Esophagus muscularis mucosa (tissue), 4 donors: ENCODE data around the gene CYP3A4. TPM values are rescaled to one million over a fixed set of nuclear protein-coding genes. Genes with fewer than 3 reads are reported as not detected.

ENCODE experiments used
- DNase-seq: peaks from one replicate; pipeline ENCODE4 v3.0.0-alpha.2; 2017; ENCODE audit errors: extremely low spot score
- H3K27ac ChIP-seq, 4 donors: fragments of 200-600 bp; sonication (generic); replicated peaks in 1 of 4; 1 replicate in 3 of 4; 2 replicates in 1 of 4; pipeline ENCODE4 v1.5.1; 2016 to 2019; ENCODE audit warnings: mild to moderate bottlenecking in 1 of 4
- H3K27me3 ChIP-seq, 4 donors: fragments of 200-600 bp; sonication (generic); one replicate each; pipeline versions ENCODE4 v1.5.1 to v1.6.0; 2016 to 2019
- H3K36me3 ChIP-seq, 4 donors: fragments of 200-600 bp; sonication (generic); one replicate each; pipeline ENCODE4 v1.5.1; 2016 to 2019
- H3K4me1 ChIP-seq, 4 donors: fragments of 200-600 bp; sonication (generic); one replicate each; pipeline ENCODE4 v1.5.1; 2016 to 2019
- H3K4me3 ChIP-seq, 4 donors: fragments of 200-600 bp; sonication (generic); 1 replicate in 2 of 4; 2 replicates in 2 of 4; pipeline ENCODE4 v1.5.1; 2016 to 2019; ENCODE audit warnings: mild to moderate bottlenecking in 4 of 4, moderate library complexity in 1 of 4
- H3K9me3 ChIP-seq, 4 donors: fragments of 200-600 bp; sonication (generic); 1 replicate in 3 of 4; 2 replicates in 1 of 4; pipeline ENCODE4 v1.5.1; 2016 to 2019
- EP300 ChIP-seq: sonication (generic); formaldehyde crosslinking; IDR thresholded peaks from one replicate; pipeline ENCODE4 v1.6.1; 2017; ENCODE audit warnings: antibody characterized with exemption
- POLR2A ChIP-seq: fragments of 450-650 bp; IDR thresholded peaks from one replicate; pipeline ENCODE4 v1.6.1; 2017; ENCODE audit warnings: antibody characterized with exemption, moderate library complexity, mild to moderate bottlenecking, low read depth
- POLR2AphosphoS5 ChIP-seq, 2 donors: sonication (generic); formaldehyde crosslinking; IDR thresholded peaks; one replicate each; pipeline ENCODE4 v1.6.1; 2017; ENCODE audit warnings: antibody characterized with exemption in 2 of 2
- WGBS: methylation state at CpG from one replicate; pipeline ENCODE4 v1.1.5; 2018; 5-methylcytosine and 5-hydroxymethylcytosine counted together
- intact Hi-C: fragments of 100-400 bp; cut with DNase I; formaldehyde crosslinking; loops from one replicate; pipeline ENCODE4 v1.15.1; 2023
- total RNA-seq, 4 donors: library from RNA; depleted of rRNA; stranded (reverse); fragments of >200 nt; gene quantifications; one replicate each; pipeline versions ENCODE4 v1.1.0 to v1.2.1, GENCODE V29; 2016
- TF ChIP-seq, protein P1 (sequence below), 3 experiments: fragments of 200-600 bp in 2 of 3; fragments of 450-650 bp in 1 of 3; sonication (generic) in 2 of 3; IDR thresholded peaks; one replicate each; pipeline ENCODE4 v1.5.1; 2017 to 2019; ENCODE audit warnings: antibody characterized with exemption in 3 of 3, mild to moderate bottlenecking in 2 of 3, moderate library complexity in 1 of 3

The CYP3A4 gene
- total RNA-seq, 4 donors from 2014 or later: not detected

DNA sequence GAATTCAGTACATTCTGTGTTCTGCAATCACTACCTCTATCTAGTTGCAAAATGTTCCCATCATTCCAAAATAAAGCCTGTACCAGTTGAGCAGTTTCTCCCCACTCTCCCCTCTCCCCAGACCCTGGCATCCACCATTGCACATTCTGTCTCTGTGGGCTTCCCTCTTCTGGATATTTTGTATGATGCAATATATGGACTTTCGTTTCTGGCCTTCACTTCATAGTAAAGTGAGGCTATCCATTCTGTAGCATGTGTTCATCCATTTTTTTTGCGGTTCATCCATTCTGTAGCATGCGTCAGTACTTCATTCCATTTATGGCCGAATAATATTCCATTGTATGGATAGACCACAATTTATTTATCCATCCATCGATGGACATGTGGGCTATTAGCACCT is 9.5 kb upstream of the CYP3A4 start:
- H3K4me3 ChIP-seq: no peak overlapping the region

DNA sequence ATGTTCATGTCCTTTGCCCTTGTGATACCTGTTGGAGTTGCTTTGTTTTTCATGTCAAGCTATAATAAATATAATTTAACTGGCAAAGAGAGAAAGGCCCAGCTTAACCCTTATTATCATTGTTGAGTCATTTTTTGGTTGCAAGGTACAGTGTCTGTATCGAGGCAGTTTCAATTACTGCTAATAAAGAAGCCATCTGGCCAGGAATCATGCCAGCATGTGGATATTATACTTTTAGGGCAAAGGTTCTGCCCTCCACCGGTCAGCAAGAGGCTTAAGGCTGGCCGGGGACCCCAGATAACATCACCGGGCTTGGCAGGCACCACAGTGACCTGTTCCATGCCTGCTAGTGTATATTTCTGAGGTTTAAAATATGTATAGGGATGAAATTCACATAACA is 9.0 kb upstream of the CYP3A4 start:
- TF ChIP-seq, protein P1, sequence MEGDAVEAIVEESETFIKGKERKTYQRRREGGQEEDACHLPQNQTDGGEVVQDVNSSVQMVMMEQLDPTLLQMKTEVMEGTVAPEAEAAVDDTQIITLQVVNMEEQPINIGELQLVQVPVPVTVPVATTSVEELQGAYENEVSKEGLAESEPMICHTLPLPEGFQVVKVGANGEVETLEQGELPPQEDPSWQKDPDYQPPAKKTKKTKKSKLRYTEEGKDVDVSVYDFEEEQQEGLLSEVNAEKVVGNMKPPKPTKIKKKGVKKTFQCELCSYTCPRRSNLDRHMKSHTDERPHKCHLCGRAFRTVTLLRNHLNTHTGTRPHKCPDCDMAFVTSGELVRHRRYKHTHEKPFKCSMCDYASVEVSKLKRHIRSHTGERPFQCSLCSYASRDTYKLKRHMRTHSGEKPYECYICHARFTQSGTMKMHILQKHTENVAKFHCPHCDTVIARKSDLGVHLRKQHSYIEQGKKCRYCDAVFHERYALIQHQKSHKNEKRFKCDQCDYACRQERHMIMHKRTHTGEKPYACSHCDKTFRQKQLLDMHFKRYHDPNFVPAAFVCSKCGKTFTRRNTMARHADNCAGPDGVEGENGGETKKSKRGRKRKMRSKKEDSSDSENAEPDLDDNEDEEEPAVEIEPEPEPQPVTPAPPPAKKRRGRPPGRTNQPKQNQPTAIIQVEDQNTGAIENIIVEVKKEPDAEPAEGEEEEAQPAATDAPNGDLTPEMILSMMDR (IDR thresholded peaks at IDR 0.05): no peak
- TF ChIP-seq EP300: no peak
- intact Hi-C loops: no loop called here
- H3K27me3 ChIP-seq: no peaks in the 10 kb centered on the region
- H3K4me3 ChIP-seq: no peak overlapping the region
- 69% methylated on average over 4 of the region's 4 CpGs for WGBS
- no peaks in the 10 kb centered on the region for H3K4me1 ChIP-seq
- no peaks in the 10 kb centered on the region for H3K9me3 ChIP-seq
- H3K27ac ChIP-seq: no peak overlapping the region
- H3K36me3 ChIP-seq: no peaks in the 10 kb centered on the region
- DNase-seq: no peak

More for the DNA sequence above, 9.5 kb upstream of the CYP3A4 start:
- TF ChIP-seq POLR2AphosphoS5 (IDR thresholded peaks at IDR 0.05): no peak
- no peak for TF ChIP-seq EP300
- TF ChIP-seq, protein P1 (IDR thresholded peaks at IDR 0.05): no peak
- no peak for TF ChIP-seq POLR2A
- H3K36me3 ChIP-seq: no peaks in the 10 kb centered on the region
- DNase-seq: no peak
- no peaks in the 10 kb centered on the region for H3K4me1 ChIP-seq
- H3K27me3 ChIP-seq: no peaks in the 10 kb centered on the region
- no peak overlapping the region for H3K27ac ChIP-seq
- WGBS: 91% methylated on average over 5 of the region's 5 CpGs
- no peaks in the 10 kb centered on the region for H3K9me3 ChIP-seq
- intact Hi-C loops: no loop called here

DNA sequence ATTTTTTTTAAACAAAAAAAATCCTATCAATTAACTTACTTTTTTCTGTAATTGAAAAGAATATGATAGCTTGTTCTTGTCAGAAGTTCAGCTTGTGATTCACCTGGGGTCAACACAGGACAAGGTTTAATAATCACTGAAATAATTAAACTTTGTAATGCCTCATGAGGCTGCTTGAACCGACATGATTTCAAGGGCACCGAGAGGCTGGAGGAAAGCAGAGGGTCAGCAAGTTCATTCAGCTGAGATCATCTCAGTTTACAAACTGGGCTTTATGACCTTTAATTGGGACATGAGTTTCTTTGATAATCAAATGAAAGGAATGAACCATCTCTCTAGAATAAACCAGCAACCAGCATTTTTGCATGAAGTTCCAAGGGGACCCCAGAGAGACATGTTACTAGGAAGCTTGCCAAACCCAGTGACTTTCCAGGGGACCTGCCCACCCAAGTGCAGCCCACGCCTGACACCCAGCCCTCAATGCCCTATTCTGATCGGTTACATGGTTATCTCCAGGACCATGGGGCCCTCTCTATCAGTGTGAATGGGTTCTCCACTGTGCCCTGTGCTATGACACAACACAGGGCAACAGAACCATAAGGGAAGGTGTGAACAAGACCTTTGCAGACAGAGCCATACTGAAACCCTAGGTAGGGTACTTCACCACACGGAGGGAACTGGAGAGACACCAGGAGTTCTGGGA is 7.8 kb upstream of the CYP3A4 start:
- no peaks in the 10 kb centered on the region for H3K27me3 ChIP-seq
- H3K27ac ChIP-seq: no peak overlapping the region
- intact Hi-C loops: no loop called here
- H3K4me3 ChIP-seq: no peak overlapping the region
- 80% methylated on average over 3 of the region's 5 CpGs for WGBS
- no peaks in the 10 kb centered on the region for H3K36me3 ChIP-seq
- H3K9me3 ChIP-seq: no peaks in the 10 kb centered on the region
- no peaks in the 10 kb centered on the region for H3K4me1 ChIP-seq
- DNase-seq: no peak
- no peak for TF ChIP-seq POLR2AphosphoS5 (IDR thresholded peaks at IDR 0.05)
- no peak for TF ChIP-seq EP300
- no peak for TF ChIP-seq POLR2A
- TF ChIP-seq, protein P1 (IDR thresholded peaks at IDR 0.05): no peak

DNA sequence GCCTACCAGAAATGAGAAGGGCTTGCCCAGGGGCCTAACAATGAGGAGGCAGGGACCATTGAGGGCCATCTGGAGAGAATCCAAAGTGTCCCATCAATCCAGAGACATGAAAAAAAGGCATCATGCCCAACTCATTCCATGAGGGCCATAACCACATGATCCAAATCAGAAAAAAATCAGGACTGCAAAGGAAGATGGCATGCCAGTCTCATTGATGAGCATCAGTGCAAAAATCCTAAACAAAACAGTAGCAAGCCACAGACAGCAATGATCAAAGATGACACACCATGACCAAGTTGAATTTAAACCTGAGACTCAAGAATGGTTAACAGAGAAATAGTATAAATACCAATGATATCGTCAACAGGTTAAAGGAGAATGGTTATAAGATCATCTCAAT is 7.0 kb upstream of the CYP3A4 start:
- Histone ChIP-seq H3K36me3 (no peaks in the 10 kb centered on the region), H3K4me3 (no peak overlapping the region), H3K27ac (no peak overlapping the region), H3K4me1 (no peaks in the 10 kb centered on the region), H3K27me3 (no peaks in the 10 kb centered on the region), H3K9me3 (no peaks in the 10 kb centered on the region)
- TF ChIP-seq EP300: no peak
- TF ChIP-seq POLR2AphosphoS5 (IDR thresholded peaks at IDR 0.05): no peak
- no peak for TF ChIP-seq POLR2A
- TF ChIP-seq, protein P1 (IDR thresholded peaks at IDR 0.05): no peak
- no peak for DNase-seq
- WGBS: 74% methylated on average over 1 of the region's 1 CpG
- intact Hi-C loops: no loop called here

DNA sequence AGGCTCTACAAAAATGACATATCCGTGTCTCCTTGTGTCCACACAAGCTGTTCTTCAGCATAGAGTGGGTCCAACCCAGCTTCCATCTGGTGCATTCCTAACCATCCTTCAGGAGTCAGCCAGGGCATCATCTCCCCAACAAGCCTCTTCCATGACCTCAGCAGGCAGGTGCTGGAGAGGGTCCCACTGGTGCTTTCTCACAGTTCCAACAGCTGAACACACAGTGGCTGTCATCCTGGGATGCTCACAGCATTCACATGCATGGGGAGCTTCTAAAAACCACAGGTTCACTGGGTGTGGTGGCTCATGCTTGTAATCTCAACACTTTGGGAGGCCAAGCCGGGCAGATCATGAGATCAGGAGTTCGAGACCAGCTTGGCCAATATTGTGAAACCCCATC is 6.4 kb upstream of the CYP3A4 start:
- Histone ChIP-seq H3K36me3 (no peaks in the 10 kb centered on the region), H3K9me3 (no peaks in the 10 kb centered on the region), H3K27ac (no peak overlapping the region), H3K27me3 (no peaks in the 10 kb centered on the region), H3K4me1 (no peaks in the 10 kb centered on the region), H3K4me3 (no peak overlapping the region)
- TF ChIP-seq EP300 (no peak), POLR2AphosphoS5 (IDR thresholded peaks at IDR 0.05) (no peak), POLR2A (no peak)
- TF ChIP-seq, protein P1 (IDR thresholded peaks at IDR 0.05): no peak
- peak; percentile 88 for DNase-seq
- intact Hi-C loops: no loop called here
- 80% methylated on average over 3 of the region's 3 CpGs for WGBS
